ENCODE results near the gene AGPAT4.

AGPAT4 gene

GRCh38 chr6:161151660-161152526 lies 122.0 kb downstream of the AGPAT4 start:
- no peak for DNase-seq (ENCODE audit: insufficient read length, low spot score)
- TF ChIP-seq CTCF (IDR thresholded peaks at IDR 0.05; ENCODE audit: insufficient read depth, missing control alignments), result no peak
- no peak for FAIRE-seq

- TF ChIP-seq CTCF (IDR thresholded peaks at IDR 0.05; ENCODE audit: insufficient read depth, missing control alignments), result no peak
- FAIRE-seq, result no peak
- no peak for DNase-seq (ENCODE audit: insufficient read length, low spot score)
Observed at GRCh38 chr6:161151059-161151645, 122.7 kb downstream of the AGPAT4 start.

- TF ChIP-seq CTCF (IDR thresholded peaks at IDR 0.05; ENCODE audit: insufficient read depth, missing control alignments), result no peak
- no peak for FAIRE-seq
- DNase-seq (ENCODE audit: insufficient read length, low spot score), result no peak
Observed at GRCh38 chr6:161150566-161150965, 123.3 kb downstream of the AGPAT4 start.

GRCh38 chr6:161150136-161150535 lies 123.7 kb downstream of the AGPAT4 start:
- no peak for TF ChIP-seq CTCF (IDR thresholded peaks at IDR 0.05; ENCODE audit: insufficient read depth, missing control alignments)
- no peak for FAIRE-seq
- DNase-seq (ENCODE audit: insufficient read length, low spot score), result no peak

GRCh38 chr6:161143663-161144430 lies 130.0 kb downstream of the AGPAT4 start:
- no peak for TF ChIP-seq CTCF (IDR thresholded peaks at IDR 0.05; ENCODE audit: insufficient read depth, missing control alignments)
- DNase-seq (ENCODE audit: insufficient read length, low spot score) (no peak), FAIRE-seq (no peak)

GRCh38 chr6:161142957-161143296 lies 130.9 kb downstream of the AGPAT4 start:
- FAIRE-seq (no peak), DNase-seq (ENCODE audit: insufficient read length, low spot score) (no peak)
- no peak for TF ChIP-seq CTCF (IDR thresholded peaks at IDR 0.05; ENCODE audit: insufficient read depth, missing control alignments)
